ENCODE data around the gene MYO15A. TPM values are rescaled to one million over a fixed set of nuclear protein-coding genes. Genes with fewer than 3 reads are reported as not detected.

The MYO15A gene
- total RNA-seq, 1 donor from 2014 or later = 0.42 TPM

DNA sequence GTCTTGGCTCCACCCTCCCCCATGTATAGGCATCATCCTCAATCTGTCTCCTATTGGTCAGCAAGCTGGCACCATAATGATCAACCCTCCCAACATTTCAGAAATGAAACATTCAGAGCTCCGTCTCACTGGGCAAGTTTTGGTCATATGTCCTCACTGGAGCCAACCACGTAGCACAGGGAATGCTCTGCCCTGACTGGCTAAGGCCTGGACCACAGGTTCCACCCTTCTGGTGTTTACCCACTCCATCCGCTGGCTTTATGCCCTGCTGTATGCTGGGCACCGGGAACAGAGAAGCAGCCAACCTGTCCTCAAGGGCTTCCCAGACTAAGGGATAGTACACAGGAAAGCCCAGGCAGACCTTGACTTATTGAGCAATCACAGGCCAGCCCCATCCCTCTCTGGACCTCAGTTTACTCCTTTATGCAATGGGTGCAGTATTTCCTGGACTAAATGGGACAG lies 20.5 kb downstream of the MYO15A start:
- intact Hi-C loops (cut with micrococcal nuclease) = no loop called here

DNA sequence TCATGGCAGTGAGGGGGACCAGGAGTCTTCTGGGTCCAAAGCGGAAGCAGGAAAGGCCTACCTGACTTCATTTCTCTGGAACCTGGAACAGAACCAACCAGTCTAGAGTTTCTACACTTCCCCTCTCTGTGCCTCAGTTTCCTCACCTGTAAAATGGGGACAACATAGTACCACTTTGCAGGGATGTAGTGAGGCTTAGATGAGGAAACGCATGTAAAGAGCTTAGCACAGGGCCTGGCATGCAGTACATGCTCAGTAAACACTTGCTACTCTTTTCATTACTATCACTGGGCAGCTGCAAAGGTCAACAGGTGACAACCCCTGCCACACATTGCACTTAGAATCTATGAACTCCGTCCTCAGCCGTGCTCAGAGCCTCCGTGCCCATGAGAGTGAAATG lies 24.2 kb downstream of the MYO15A start:
- intact Hi-C loops (cut with micrococcal nuclease) = no loop called here

DNA sequence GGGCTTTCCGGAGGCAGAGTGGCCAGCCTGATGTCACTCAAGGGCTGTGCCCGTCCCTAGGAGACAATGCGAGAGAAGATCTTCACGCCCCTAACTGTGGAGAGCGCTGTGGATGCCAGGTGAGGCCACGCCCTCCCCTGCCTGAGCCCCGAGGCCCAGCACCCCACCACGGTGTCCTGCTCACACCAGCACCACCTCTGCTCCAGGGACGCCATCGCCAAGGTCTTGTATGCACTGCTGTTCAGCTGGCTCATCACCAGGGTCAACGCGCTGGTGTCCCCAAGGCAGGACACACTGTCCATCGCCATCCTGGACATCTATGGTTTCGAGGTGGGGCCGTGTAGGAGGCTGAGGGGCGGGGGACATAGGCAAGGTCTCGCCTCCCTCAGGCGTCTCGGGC lies 27.8 kb downstream of the MYO15A start:
- intact Hi-C loops (cut with micrococcal nuclease) = no loop called here

DNA sequence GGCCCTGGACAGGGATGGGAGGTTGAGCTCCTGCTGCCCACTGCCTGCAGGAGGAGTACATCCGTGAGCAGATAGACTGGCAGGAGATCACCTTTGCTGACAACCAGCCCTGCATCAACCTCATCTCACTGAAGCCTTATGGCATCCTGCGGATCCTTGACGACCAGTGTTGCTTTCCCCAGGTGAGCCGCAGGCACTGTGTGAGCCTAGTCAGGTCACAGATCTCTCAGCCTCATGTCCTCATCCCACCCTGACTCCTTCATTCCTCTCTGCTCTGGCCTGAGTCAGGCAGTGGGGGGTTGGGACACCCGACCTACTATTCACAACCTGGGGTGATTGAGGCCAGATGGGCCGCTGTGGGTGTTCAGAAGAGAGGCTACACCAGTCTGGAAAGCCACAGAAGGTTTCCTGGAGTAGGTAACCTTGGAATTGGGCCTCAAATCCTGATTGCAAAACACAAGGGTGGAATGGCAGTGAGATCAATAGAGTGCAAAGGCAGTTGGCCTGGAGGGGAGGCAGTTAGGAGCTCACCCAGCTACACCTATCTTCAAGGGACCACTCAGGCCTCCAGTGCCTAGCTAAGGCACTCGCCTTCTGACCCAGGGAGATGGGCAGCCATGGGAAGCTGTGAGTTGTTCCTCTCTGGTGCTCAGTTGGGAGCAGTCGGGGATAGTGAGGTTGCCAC lies 29.7 kb downstream of the MYO15A start:
- intact Hi-C loops (cut with micrococcal nuclease) = no loop called here

DNA sequence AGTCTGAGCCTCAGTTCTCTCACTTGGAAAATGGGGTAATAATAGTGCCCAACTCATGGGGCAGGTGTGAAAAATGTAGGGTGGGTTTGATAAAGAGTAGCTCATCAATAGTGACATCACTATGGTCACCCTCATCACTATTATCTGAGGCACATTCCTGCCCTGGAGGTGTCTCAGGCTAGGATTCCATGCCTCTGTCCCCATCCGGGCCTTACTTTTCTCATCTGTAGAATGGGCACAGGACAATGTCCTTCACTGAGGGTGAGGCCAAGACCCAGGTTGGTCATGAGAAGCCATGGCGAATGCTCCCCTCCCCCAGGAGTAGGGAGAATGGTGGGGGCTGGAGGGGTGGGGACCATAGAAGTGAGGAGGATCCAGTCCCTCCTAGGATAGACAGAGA lies 30.5 kb downstream of the MYO15A start:
- intact Hi-C loops (cut with micrococcal nuclease) = no loop called here

DNA sequence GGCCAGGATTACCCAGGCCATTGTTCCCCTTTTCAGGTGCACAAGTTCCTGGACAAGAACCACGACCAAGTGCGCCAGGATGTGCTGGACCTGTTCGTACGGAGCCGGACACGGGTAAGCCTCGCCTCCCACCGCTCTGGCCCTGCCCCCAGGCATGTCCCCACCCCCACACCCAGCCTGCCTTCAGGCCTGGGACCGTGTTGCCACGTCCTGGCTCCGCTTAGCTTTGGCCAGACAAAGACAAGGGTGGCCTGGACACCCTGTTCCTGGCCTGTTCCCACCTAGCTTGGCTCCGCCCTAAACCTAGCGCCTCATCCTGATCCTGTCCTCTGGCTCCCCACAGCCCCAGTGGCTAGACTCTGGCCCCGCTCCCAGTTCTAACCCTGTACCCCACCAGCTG lies 30.9 kb downstream of the MYO15A start:
- intact Hi-C loops (cut with micrococcal nuclease) = no loop called here

DNA sequence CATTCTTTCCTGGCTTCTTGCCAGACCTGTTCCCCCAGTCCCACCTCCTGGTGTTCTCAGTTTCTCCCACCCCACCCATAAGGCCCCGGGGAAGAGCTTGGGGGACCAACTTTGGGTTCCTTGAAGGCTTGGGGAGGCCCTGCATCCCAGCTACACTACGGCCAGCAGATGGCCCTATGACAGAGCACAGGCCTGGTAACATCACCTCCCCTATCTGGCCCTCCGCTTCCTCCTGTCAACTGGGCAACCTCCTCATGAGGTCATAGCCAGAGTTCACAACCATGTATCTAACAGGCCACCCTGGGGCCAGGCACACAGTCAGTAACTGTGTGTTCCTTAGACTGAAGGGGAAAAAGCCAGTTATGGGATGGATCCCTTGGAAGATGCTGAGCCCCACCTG lies 31.4 kb downstream of the MYO15A start:
- intact Hi-C loops (cut with micrococcal nuclease) = no loop called here

DNA sequence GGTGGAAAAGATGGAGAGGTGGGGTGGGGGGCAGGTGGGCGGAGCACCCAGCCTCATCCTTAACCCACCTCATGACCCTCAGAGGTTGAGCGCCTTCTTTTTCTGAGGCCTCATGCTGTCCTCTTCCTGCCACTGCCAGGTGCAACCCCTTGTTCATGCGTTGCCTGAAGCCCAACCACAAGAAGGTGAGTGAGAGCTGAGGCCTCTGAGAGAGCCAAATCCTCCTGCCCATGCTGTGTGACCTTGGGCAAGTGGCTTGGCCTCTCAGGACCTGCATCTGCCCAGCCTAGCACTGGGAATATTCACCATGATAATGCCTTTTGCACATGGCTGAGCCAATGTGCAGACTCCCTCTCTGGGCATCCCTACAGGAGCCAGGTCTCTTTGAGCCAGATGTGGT lies 32.1 kb downstream of the MYO15A start:
- intact Hi-C loops (cut with micrococcal nuclease) = loop anchor here (1.0 kb wide), 3 partner anchors 18 to 77 kb away; partner anchors contain the start of gene ALKBH5

DNA sequence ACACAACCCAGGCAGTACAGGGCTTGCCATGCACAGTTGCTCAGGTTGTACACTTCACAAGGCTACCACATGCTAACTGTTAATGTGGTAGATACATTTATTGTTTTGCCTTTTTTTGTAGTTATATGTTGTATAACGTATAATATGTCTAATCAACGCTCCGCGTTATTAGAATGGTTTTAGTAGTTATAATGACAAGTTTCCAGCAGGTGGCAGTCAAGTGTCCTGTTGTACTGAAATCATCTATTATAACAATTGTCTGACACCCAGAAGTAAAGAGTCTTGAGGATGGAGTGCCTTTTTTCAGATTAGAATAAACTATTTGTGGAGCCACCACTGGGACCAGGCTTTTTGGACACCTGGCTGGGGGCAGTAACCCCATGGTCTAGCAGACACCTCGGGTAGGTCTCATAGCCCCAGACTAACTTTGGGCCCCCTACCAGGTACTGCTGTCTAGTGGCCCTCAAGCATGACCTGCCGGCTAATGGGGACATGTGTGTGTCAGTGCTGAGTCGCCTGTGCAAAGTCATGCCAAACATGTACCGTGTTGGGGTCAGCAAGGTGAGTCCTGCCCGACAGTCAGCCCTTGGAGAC lies 32.8 kb downstream of the MYO15A start:
- intact Hi-C loops (cut with micrococcal nuclease) = loop anchor here (1.0 kb wide), 3 partner anchors 17 to 76 kb away; partner anchors contain the start of gene ALKBH5

DNA sequence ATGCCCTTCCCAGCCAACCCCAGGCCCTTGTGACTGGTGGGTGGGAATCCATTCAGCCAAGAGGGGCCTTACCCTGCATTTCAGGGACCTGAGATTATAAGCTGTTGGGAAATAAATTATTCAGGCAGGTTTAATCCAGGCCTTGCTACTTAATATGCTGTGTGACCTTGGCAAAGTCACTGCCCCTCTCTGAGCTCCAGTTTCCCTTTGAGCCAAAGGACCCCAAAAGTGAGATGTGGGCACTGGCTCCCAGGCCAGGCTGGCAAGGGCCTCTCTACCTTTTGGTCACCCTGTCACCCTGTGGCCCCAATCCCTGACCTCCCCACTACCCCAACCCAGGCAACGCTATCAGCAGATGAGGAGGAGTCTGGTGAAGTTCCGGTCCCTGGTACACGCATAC lies 33.9 kb downstream of the MYO15A start:
- intact Hi-C loops (cut with micrococcal nuclease) = no loop called here

DNA sequence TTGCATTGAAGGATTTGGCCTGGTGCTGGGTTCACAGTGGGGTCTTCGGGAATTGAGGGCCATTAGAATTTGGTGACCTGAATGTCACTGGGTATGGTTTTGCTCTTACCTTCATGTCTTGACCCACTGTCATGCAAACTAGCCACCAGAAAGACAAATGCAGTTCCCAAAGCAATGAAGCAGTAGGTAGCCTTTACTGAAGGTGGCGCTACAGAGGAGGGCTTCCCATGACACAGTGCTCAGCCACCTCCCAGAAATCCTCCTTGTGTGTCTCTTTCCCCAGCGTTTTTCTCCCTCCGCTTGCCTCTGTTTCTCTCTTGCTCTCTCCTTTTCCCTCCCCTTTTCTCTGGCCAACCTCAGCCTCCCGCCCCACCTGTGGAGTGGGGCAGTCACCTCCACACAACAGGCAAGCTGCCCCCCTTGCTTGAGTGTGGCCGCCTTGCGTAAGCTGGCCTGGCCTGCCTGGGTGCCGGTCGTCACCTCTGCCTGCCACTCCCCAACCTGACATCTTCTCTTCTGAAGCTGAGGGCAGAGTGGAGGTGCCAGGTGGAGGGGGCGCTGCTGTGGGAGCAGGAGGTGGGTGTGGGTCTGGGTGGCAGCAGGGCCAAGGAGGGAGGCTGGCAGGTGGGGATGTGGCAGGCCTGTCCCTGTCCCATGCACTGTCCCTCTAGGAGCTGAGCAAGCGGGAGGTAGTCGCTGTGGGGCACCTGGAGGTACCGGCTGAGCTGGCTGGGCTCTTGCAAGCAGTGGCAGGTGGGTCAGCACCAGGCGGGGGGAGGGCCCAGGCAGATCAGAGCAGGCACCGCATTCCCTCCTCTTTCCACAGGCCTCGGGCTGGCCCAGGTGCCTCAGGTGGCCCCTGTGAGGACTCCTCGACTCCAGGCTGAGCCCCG lies 34.7 kb downstream of the MYO15A start:
- intact Hi-C loops (cut with micrococcal nuclease) = no loop called here

DNA sequence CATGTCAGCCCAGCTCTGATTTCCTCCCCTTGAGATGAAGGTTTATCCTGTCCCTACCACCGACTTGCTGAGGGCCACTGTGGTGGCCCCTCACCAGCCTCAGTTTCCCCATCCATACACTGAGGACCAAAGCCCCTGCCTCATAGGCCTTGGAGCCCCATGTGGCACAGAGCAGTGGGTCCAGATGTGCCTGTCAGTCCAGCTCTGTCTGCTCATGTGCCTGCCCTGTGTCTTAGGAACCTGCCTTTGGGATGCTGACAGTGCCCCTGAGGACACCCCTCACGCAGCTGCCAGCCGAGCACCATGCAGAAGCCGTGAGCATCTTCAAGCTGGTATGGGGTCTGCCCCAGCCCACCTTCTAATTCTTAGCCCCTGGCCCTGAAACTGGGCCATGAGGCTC lies 35.7 kb downstream of the MYO15A start:
- intact Hi-C loops (cut with micrococcal nuclease) = no loop called here

DNA sequence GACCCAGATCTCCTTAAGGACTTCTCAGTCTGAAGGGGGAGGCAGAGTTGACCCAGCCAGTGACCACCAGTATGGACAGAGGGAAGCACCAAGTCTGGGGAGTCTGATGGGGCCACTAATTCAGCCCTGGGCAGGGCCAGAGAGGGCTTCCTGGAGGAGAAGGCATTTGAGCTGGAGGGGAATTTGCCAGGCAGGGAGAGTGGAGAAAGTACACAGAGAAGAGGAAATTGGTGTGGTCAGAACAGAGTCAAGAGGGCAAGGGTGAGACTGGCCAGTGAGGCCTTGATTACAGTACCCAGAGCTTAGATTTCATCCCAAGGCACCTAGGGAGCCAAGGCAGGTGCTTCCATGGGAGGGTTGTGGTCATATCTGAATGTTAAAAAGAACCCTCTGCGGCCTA lies 36.3 kb downstream of the MYO15A start:
- intact Hi-C loops (cut with micrococcal nuclease) = no loop called here

DNA sequence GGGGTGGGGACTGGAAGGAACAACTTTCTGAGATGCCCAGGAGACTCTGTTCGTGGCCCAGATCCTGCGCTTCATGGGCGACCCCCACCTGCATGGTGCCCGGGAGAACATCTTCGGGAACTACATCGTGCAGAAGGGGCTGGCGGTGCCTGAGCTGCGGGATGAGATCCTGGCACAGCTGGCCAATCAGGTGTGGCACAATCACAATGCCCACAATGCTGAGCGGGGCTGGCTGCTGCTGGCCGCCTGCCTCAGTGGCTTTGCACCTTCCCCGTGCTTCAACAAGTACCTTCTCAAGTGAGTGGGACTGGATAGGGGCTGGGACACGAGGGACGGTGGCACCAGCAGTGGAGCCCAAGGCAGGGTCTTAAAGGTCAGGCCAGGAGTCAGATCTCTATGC lies 37.3 kb downstream of the MYO15A start:
- intact Hi-C loops (cut with micrococcal nuclease) = no loop called here

DNA sequence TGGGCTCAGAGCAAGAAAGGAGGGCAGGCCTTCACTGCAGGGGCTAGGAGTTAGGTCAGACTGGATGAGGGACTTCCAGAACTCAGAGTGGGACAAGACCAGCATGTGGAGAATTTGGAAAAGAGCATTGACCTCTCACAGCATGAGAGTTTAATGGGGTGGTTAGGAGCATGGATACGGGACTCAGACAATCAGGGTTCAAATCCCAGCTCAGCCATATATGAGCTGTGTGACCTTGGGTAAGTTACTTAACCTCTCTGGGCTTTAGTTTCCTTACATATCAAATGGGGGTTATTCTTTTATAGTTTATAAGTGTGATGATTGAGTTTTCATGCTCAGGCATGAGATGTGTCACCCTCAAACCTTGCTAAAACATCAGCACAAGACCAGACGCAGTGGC lies 37.7 kb downstream of the MYO15A start:
- intact Hi-C loops (cut with micrococcal nuclease) = no loop called here

DNA sequence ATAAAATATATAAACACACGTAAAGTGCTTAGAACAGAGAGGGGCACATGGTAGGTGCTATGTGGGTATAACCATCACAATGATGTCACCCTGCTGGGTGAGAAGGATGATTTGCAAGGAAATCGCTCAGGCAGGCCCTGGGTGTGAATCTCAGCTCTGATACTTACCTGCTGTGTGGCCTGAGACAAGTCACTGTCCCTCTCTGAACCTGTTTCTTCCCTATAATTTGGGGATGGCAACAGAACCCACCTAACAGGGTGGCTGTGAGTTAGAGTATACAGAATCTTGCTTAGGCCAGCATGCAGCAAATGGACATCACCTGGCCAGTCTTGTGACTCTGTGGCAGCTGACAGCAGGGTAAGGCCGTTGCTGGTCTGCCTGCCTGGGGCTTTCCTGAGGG lies 38.4 kb downstream of the MYO15A start:
- intact Hi-C loops (cut with micrococcal nuclease) = no loop called here

DNA sequence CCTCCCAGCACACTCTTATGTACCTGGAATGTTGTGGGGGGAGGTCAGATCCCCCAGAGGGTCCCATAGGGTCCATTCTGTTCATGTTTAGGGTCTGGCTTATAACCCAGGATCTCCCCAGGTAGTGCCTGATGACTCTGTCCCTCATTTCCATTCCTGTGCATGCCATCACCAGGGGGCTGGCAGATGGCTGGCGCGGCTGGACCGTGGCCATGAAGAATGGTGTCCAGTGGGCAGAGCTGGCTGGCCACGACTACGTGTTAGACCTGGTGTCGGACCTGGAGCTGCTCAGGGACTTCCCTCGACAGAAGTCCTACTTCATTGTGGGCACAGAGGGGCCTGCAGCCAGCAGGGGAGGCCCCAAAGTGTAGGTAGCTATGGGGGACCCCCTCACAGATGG lies 40.0 kb downstream of the MYO15A start:
- intact Hi-C loops (cut with micrococcal nuclease) = no loop called here

DNA sequence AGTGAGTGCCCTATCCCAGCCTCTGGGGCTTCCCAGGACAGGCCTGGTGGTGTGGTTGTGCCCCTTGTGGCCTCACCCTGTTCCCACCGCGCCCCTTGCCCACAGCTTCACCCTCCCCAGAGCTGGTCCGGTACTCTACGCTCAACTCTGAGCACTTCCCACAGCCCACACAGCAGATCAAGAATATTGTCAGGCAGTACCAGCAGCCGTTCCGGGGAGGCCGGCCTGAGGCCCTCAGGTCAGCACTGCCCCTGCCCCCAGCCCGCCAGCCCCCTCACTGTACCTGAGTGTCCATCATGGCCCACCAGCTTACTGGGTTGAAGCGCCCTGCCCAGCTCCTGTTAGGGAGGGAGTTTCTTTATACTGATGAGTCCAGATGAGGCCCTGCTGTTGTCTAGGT lies 42.7 kb downstream of the MYO15A start:
- intact Hi-C loops (cut with micrococcal nuclease) = no loop called here

DNA sequence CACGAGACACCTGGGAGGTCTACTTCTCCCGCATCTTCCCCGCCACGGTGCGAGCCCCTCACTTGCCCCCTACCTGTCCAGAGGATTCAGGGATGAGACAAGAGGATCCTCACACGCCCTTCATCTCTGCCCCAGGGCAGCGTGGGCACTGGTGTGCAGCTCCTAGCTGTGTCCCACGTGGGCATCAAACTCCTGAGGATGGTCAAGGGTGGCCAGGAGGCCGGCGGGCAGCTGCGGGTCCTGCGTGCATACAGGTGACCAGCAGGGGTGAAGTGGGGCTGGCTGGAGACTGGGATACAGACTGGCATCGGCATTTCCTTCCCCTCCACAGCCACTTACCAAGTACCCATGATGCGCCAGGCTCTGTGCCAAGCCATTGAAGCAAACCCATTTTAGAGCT lies 46.6 kb downstream of the MYO15A start:
- intact Hi-C loops (cut with micrococcal nuclease) = no loop called here

DNA sequence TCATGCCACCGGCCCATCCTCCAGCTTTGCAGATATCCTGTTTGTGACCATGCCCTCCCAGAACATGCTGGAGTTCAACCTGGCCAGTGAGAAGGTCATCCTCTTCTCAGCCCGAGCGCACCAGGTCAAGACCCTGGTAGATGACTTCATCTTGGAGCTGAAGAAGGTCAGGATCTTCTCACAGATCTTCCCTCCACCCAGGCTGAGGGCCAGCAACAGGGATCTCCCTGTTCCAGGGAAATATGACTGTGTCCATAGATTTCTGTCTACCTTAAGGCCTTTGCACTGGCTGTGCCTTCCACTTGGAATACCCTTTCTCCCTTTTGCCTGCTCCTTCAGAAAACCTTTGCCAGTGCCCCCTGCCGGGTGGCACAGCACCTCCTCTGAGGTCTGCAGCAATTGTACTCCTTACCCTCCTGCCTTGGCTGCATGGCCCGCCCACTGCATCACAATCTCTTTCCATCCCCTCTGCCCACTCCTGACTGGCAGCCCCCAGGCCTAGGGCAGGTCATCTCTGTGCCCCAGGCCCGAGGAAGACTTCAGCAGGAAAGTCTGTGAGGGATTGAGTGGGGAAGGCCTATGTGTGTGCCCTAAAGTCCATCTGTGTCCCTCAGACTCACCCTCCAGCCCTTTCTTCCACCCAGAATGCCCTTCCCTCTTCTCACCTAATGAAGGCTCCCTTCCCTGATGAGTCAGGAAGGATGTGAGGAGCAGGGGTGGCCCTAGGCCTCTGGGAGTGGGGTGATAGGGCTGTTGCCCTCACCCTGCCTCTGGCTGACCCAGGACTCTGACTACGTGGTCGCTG lies 47.8 kb downstream of the MYO15A start:
- intact Hi-C loops (cut with micrococcal nuclease) = no loop called here

DNA sequence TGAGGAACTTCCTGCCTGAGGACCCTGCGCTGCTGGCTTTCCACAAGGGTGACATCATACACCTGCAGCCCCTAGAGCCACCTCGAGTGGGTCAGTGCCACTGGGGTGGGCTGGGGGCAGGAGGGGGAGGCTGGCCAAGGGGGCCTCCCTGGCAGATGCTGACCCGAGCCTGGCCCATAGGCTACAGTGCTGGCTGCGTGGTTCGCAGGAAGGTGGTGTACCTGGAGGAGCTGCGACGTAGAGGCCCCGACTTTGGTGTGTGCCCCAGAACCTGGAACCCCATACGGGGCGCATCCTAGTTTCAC lies 48.4 kb downstream of the MYO15A start:
- intact Hi-C loops (cut with micrococcal nuclease) = no loop called here
